Activated CD4-positive, CD25-positive, alpha-beta regulatory T cell treated with anti-CD3 and anti-CD28 coated beads, Interleukin-2, amount 50 U/mL, for 72 hours (primary cell): ENCODE results near the gene TRDN.

Experiments used
- DNase-seq: peaks from one replicate; pipeline ENCODE4 v3.0.0; 2021

The TRDN gene, protein sequence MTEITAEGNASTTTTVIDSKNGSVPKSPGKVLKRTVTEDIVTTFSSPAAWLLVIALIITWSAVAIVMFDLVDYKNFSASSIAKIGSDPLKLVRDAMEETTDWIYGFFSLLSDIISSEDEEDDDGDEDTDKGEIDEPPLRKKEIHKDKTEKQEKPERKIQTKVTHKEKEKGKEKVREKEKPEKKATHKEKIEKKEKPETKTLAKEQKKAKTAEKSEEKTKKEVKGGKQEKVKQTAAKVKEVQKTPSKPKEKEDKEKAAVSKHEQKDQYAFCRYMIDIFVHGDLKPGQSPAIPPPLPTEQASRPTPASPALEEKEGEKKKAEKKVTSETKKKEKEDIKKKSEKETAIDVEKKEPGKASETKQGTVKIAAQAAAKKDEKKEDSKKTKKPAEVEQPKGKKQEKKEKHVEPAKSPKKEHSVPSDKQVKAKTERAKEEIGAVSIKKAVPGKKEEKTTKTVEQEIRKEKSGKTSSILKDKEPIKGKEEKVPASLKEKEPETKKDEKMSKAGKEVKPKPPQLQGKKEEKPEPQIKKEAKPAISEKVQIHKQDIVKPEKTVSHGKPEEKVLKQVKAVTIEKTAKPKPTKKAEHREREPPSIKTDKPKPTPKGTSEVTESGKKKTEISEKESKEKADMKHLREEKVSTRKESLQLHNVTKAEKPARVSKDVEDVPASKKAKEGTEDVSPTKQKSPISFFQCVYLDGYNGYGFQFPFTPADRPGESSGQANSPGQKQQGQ

DNA sequence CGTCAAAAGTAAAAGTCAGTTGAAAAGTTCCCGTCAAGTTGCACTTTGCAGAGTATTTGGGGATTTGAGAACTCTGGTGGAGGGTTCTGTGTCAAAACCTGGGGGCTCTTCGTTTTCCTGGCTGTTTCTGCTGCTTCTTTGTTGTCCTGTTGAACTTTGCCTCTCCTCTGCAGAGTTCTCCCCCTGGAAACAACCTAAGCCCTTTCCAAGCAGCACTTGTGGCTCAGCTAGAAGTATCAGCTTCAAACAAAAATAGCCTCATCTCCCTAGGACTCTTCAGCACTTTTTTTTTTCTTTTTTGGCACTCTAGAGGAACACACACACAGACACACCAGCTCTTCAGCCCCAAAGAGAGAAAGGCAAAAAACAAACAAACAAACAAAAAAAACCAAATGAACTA is at the start of gene TRDN:
TRDN (minus strand) TSS at position 169 of the 400 bp plus-strand sequence. CDS start 175 bp downstream, outside the sequence.
- no peak for DNase-seq

DNA sequence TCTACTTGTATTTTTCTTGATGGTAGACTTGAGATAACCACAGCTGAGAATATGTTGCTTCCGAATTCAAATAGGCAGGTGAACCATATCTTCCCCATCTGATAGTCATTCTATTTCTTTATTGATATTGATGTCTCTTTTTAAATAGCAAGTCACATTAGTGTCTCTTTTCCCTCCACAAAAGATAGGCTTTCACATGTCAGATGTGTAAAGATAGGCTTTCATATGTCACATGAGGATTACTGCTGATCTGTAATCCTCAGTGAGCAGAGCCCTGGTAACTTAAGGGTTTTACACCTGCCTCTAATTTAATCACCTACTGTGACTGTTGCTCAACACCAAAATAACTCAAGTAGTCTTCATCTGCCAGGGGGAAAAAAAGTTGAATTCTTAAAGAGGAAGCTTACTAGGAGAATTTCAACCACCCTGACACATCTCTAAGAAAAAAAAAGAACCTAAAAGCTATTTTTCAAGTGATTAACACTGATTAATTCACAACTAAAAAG is 45.3 kb upstream of the TRDN start:
- DNase-seq, result no peak

- DNase-seq, result no peak
These were observed 41.1 kb upstream of the TRDN start for GRCh38 chr6:123677897-123678296.

DNA sequence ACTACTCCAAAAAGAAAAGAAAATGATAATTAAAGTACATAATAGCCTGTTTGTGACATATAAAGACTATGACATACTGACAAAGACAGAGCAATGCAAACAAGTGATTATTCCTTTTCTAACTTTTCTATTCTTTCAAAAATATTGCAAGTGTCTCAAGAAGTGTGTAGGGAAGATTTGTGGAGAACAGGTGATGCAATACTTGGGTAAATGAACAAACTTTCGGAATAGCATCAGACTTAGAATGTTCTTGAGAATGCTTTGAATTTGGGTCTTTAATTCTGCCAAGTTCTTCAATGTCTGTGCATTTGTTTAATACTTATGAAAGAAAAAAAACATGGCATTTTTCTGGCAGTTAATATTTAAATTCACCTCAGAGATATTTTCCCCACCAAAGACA is 40.0 kb upstream of the TRDN start:
- DNase-seq, result no peak

- no peak for DNase-seq
These were observed 32.3 kb upstream of the TRDN start for GRCh38 chr6:123668965-123669591.

DNA sequence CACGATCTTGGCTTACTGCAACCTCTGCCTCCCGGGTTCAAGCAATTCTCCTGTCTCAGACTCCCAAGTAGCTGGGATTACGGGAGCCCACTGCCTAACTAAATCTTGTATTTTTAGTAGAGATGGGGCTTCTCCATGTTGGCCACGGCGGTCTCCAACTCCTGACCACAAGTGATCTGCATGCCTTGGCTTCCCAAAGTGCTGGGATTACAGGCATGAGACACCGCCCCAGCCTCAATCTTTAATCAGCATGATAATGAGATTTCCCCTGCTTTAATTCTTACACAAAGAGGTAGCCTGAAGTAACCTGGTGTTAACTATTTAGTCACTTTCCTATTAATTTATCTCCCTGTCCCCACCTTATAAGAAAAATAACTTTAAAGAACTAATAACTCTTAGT is 31.3 kb upstream of the TRDN start:
- DNase-seq, result no peak

DNA sequence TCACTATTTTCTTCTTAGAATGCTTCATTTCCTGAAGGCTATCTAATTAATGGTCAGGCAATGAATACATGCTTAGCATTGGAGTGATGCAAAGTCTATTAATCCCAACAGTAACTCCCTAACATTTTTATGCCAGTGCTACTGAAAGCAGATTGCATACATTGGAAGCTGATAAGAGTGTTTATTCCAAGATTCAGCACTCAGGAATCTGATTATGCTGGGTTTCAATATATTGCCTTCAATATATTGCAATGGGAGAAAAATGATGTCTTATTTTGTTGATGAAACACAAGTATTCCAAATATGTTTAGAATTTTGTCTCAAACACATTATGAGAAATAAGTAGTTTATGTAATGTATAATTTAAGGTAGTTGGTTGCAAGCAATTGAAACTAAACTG is 26.7 kb upstream of the TRDN start:
- DNase-seq, result no peak

DNA sequence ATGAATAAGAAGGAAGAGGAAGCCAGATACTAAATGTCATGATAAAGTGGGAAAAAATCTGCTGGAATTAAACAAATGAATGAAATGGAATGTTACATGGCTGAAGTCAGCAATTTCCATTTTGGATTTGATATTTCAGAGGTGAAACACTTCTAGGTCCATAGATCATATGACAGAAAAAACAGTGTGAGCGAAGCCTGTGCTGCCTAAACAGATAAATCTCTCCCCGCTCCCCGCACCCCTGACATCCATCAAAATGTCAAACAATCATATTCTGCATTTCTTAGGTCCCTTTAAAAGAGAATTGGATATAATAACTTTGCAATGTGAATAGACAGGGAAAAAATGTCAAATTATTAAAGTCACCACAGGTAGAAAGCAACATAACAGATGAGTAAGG is 26.0 kb upstream of the TRDN start:
- DNase-seq, result no peak

DNA sequence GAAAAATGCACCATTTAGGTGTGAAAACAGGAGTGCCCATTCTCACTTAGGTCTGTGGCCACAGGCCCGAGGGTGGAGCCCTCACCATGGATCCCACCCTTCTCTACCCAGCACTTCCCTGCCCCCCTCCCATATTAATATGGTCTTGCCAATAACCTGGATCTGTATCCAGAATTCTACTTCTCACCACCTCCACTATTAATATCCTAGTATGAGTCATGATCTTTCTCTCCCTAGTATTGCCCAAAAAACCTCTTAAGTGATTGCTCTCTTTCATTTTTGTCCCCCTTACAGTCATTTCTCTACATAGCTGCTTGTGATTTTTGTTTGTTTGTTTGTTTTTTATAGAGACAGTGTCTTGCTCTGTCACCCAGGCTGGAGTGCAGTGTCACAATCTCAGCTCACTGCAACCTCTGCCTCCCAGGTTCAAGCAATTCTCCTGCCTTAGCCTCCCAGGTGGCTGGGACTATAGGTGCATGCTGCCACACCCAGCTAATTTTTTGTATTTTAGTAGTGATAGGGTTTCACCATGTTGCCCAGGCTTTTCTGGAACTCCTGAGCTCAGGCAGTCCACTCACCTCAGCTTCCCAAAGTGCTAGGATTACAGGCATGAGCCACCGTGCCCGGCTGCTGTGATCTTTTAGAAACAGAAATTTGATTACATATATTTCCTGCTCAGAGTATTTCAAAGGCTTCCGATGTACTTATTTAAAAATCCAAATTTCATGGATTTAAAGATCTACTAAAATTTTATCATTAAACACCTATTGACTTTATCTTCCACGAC is 24.5 kb upstream of the TRDN start:
- no peak for DNase-seq

DNA sequence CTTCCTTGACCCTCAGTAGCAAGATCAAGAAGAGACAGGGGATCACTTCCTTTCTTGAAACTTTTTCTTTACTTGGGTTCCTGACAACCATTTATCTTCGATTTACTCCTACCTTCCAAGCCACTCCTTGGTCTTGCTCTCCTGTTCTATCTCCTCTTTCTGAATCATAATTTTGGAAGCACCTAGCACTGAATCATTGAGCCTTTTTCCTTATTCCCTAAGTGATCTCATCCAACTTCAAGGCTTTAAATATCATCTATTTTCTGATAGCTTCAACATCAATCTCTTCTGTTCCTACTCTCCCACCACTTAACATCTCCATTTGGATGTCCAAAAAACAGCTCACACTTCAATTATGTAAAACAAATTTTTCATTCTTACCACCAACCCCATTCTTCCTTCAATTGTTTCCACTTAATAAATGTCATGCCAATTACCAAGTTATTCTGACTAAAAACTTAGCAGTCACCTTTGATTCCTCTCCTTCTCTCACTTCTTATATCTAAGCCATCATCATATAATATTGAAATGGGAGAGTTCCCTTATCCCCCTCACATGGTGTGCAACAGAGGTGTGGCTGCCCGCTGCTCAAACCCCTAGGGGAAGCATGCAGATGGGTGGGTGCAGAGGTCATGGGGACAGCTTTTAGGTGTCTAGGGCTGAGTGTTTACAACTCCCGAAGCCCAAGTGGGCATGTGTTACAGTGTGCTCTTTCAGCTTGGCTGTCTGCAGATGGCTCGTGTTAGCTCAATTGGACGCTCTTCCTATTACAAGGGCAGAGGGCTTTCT is 23.4 kb upstream of the TRDN start:
- DNase-seq, result no peak

DNA sequence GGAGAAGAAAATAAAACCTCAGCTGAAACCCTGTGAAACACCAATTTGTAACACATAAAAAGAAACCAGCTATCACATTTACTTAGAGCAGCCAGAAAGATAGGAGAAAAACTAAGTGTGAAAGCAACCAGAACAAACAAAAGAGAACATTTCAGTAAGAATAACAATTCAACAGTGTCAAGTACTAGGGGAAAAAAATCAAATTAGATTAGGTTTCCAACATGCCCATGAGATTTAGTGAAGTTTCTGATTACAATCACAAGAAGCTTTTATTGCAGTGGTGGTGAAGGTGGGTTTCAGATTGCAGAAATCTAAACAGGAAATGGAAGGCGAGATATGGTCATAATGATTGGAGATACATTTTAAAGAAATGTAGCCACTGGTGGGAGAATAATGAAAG is 22.1 kb upstream of the TRDN start:
- DNase-seq, result no peak

DNA sequence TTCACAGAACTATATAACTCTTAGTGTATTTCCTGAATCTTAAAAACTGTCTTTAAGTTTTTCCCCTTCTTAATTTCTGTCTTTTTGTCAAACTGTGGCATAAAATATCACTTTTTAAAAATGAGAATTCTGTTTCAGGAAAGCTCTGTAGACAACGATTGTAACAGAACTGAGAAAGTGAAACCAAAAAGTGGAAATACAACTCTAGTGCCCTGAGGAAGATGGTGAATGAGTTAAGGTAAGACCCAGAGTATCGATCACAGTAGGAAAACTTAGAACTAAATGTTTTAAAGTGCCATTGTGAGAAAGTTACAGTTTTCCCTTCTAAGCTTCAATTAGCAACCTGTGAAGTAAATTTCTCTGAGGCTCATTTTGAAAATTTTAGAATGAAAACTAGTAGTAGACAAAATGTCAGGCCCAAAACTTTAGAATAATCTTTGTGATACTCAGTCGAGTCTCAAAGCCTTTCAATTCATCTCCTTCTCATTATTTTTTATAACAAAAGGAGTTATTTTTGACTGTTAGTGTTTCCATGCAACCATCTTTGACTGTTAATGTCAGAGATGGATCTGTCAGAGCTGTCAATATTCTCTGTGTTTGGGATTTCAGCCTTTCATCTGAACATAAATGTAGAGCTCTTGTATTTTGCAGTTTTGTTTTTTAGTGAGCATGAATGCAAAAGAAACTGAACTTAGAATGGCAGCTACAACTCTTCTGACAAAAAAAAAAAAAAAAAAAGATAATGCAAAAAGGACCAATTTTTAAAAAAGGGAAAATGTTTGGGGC is 19.0 kb upstream of the TRDN start:
- no peak for DNase-seq

DNA sequence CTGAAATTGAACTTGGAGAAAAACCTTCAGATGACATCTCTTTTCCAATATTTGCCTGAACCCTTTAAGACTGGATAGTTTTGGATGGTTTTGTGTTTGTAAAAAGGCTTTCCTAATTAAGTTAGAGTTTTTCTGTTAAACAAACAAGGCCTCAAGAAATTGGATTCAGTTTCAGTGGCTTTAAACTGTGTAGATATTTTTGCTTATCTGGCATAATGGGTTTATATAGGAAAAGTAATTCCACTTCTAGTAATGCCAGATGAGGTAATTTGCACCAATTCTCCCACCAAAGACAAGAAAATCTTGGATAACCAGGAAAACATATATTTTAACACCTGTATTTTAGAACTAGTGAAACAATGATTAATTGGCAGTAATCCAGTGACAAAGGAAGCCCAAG is 12.0 kb upstream of the TRDN start:
- DNase-seq, result no peak

DNA sequence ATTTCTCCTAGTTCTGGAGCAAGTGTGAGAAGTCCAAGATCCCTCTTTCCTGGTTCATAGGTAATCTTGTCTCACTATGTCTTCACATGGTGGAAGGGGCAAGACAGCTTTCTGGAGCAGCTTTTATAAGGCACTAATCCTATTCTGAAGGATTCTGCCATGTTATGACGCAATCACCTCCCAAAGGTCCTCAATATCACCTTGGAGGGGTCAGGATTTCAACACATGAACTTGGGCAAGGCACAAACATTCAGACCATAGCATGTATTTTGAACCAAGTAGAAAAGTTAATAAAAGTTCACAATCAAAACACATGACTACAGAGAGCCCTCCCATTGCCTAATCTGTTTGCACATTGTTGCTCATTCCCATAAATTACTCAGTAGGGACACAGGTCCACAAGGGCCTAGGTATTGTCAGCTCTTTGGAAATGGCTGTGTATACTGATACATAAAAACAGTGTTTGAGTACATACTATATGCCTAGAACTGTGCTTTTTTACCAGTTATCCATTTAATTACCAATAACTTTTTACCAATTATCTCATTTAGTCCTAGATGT is 11.3 kb upstream of the TRDN start:
- DNase-seq, result no peak

GRCh38 chr6:123641497-123641896 is 4.7 kb upstream of the TRDN start:
- DNase-seq, result no peak

DNA sequence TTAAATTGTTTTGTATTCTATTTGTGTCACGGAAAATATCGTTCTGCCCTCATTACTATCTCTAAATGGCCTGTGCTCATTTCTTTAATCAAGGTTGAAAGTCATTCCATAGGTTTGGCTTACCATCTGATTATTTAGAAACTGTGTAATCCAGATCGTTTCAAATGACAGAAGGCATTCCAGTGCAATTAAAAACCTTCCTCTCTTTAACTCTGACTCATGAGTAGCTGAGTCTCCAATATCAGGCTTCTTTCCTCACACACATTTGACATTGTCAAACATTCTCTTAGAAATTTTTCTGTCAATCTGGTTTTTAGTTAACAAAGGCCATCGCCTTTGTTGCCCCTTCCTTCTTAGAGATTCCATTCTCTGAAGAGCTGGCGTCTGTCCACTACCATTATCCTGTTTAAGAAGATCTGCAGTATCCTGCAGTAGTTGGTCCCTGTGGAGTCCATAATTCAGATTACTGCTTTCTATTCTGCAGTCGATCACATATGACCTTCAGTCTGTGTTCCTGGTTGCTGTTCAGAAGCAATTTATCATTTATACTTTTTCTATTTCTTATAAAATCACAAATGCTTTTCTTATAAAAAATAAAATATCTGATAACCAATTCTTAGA is 3.9 kb upstream of the TRDN start:
- DNase-seq, result no peak

DNA sequence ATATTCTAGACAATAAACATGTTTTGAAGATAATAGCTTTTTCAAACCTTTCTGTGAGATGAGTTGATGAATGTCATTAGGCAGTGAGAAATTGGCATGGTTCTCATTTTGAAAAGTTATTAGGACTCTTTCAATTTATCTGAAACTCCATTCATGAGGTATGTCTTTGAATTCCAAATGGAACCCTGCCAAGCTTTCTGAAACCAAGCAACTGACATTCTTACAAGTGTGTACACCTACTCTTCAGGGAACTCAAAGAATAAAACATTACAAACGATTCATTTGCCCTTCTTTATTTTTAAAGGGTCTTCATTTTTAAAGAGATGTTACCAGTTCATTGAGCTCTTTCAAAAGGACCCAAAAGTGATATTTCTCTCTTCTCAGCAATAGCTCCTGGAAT is 2.1 kb upstream of the TRDN start:
- no peak for DNase-seq

GRCh38 chr6:123636282-123636681 is 468 bp downstream of the TRDN start:
- DNase-seq, result no peak

DNA sequence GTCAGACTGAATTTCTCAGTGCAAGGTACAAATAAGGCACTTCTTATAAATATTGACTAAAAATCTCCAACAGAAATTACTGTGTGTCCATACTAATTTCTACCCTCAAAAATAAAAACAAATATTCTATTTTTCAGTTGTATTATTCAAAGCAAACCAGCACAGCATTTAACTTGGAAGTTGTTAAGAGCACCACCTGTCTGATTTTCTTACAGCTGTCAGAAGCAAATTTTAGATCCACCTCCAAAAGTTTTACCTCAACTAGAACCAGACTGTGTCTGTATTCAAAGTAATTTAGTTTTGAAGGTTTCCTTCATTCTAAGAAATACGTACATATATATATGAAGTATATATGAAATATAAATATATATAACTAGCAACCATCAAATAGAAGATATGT is 1.2 kb downstream of the TRDN start:
- no peak for DNase-seq

DNA sequence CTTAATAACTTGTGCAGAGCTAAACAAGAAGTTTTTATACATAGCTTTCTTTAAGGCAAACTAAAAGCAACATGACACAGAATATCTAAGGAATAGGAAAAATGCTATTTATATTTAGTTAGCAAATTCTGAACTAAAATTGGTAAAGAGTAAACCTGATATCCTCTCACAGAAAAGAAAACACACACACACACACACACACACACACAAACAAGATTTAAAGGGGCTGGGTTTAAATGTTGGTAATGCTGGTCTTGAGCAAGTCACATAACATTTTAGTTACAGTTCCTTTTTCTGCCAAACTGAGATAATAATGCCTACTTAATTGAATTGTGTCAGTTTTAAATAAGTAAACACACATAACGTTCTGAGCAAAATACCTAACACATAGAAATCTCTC is 1.6 kb downstream of the TRDN start:
- DNase-seq, result no peak

GRCh38 chr6:123632641-123633040 is 4.1 kb downstream of the TRDN start:
- DNase-seq, result no peak
